Keratinocyte (primary cell): ENCODE data around the gene GSG1.

Experiments
- EZH2 ChIP-seq: IDR thresholded peaks from one replicate; pipeline ENCODE4 v1.6.1; 2012; ENCODE audit warnings: inconsistent platforms, mild to moderate bottlenecking, low read length, moderate library complexity
- TF ChIP-seq, protein P1 (sequence below), 3 experiments: IDR thresholded peaks in 1 of 3; conservative IDR thresholded peaks in 1 of 3; optimal IDR thresholded peaks in 1 of 3; 2 replicates in 2 of 3; 3 replicates in 1 of 3; pipeline versions ENCODE3 to v1.5.1; 2011; ENCODE audit warnings: low read length in 3 of 3, mild to moderate bottlenecking in 3 of 3, moderate library complexity in 2 of 3, control low read depth in 1 of 3, inconsistent platforms in 1 of 3; ENCODE audit not compliant: insufficient read depth in 2 of 3; ENCODE audit errors: extremely low read depth in 1 of 3

DNA sequence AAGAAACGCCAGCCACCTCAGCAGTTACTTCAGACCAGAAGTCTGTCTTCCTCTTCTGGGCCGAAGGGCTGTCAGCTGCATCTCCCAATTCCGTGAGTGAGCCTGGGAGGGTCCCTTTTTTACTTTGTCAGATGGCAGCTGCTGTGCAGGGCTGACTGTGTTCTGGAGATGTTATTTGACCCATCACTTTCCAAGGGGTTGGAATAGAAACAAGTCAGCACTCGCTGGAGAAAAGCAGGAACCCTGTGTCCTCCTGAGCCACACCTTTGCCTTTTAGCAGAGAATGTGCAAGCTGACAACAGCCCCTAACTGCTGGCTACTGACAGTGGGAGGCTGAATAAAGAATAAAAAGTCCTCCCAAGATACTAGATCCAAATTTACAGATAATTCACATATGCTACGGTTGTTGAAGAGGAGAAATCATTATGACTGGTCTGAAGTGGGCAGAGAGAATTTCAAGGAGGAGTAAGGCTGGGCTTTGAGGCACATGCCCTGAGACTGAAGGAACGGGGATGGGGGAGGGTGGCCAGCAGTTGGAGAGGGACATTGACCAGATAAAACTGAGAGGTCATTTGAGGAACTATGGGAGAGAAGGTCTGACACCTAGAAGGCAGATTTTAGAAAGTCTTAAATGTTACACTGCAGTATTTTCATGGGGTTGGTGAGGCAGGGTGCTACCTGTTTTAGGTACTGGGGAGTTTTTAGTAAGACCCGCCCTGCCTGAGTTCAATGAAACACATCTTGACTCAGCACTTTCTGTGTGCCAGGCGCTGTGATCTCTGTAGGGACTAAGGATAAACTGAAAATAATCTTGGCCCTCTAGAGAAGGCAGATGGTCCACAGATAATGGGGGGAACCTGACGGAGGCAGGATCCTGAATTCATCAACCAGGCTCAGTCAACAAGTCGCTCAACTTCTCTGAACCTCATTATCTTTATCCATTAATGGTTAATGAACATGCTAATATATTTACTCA lies 31.9 kb downstream of the GSG1 start:
- TF ChIP-seq, protein P1, sequence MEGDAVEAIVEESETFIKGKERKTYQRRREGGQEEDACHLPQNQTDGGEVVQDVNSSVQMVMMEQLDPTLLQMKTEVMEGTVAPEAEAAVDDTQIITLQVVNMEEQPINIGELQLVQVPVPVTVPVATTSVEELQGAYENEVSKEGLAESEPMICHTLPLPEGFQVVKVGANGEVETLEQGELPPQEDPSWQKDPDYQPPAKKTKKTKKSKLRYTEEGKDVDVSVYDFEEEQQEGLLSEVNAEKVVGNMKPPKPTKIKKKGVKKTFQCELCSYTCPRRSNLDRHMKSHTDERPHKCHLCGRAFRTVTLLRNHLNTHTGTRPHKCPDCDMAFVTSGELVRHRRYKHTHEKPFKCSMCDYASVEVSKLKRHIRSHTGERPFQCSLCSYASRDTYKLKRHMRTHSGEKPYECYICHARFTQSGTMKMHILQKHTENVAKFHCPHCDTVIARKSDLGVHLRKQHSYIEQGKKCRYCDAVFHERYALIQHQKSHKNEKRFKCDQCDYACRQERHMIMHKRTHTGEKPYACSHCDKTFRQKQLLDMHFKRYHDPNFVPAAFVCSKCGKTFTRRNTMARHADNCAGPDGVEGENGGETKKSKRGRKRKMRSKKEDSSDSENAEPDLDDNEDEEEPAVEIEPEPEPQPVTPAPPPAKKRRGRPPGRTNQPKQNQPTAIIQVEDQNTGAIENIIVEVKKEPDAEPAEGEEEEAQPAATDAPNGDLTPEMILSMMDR (optimal IDR thresholded peaks at IDR 0.05 in 1 of 3, IDR thresholded peaks at IDR 0.05 in 1 of 3, conservative IDR thresholded peaks at IDR 0.05 in 1 of 3; ENCODE audit: extremely low read depth in 1 of 3, insufficient read depth in 2 of 3, low read length in 3 of 3): no peak
- no peak for TF ChIP-seq EZH2
